ENCODE measurements around the gene SLC25A43.
"Not testable (repeated sequence)": the region's sequence is repeated elsewhere in the genome, so short reads cannot be mapped to it uniquely, and the experiment has no call there.

- TF ChIP-seq POLR2AphosphoS5 (IDR thresholded peaks at IDR 0.05; ENCODE audit: low read depth, low read length); POU2F2 (IDR thresholded peaks at IDR 0.05; ENCODE audit: low read depth, low read length); SPI1 (IDR thresholded peaks at IDR 0.05; ENCODE audit: low read depth, low read length); POLR2A (IDR thresholded peaks at IDR 0.05; ENCODE audit: low read depth, low read length); PAX5 (IDR thresholded peaks at IDR 0.05; ENCODE audit: insufficient read depth, low read length, severe bottlenecking); TAF1 (IDR thresholded peaks at IDR 0.05; ENCODE audit: low read depth, low read length): not testable (repeated sequence)
Observed at GRCh38 chrX:119441295-119441694, 42.2 kb downstream of the SLC25A43 start.
